ENCODE data around the gene SASH1. TPM values are rescaled to one million over a fixed set of nuclear protein-coding genes. Genes with fewer than 3 reads are reported as not detected.

The SASH1 gene
- total and polyA plus RNA-seq, 2 of the 8 experiments (the other 6 are each of a cell fraction or from before 2014, with no cell fraction given): 6.0 to 20.2 TPM

- DNase-seq (ENCODE audit: low read depth in 1 of 2, low spot score in 2 of 2) (no peak), FAIRE-seq (no peak)
- Histone ChIP-seq H3K56ac (replicated peaks; ENCODE audit: insufficient read length, low read depth, low read length) (no peak overlapping the region), H2BK20ac (ENCODE audit: low read length) (no peak overlapping the region), H3K36me3 (ENCODE audit: control insufficient read depth in 2 of 4, insufficient read depth in 4 of 4, low read length in 3 of 4) (peaks cover 0 to 2% (median 0%) of the 10 kb centered on the region in 4 experiments; a peak in 3 of 8 replicates), H3K9ac (replicated peaks in 1 of 4; ENCODE audit: extremely low read depth in 1 of 4, low read depth in 3 of 4, low read length in 3 of 4) (no peak overlapping the region), H3K18ac (ENCODE audit: extremely low read depth, low read length) (no peak overlapping the region), H3K14ac (ENCODE audit: insufficient read length) (no peak overlapping the region), H2BK12ac (ENCODE audit: low read depth, low read length) (no peak overlapping the region), H3K79me1 (ENCODE audit: low read depth, low read length) (no peaks in the 10 kb centered on the region; the same call in 1 of the 2 replicates), H2AK5ac (ENCODE audit: low read depth, low read length) (no peak overlapping the region), H3K23me2 (ENCODE audit: low read depth, low read length) (no peaks in the 10 kb centered on the region), H3K23ac (ENCODE audit: insufficient read length) (no peak overlapping the region), H4K8ac (ENCODE audit: extremely low read depth, insufficient read depth, low read length) (no peak overlapping the region), H2BK5ac (ENCODE audit: low read depth, low read length) (no peak overlapping the region), H3K27ac (ENCODE audit: low read depth, low read length) (no peak overlapping the region), H3K4me1 (replicated peaks in 1 of 4; ENCODE audit: control insufficient read depth in 3 of 4, insufficient read depth in 4 of 4, low read length in 3 of 4) (peaks cover 0 to 3% (median 0%) of the 10 kb centered on the region in 4 experiments; a peak in 1 of 7 replicates), H3K9me3 (ENCODE audit: insufficient read depth in 2 of 2, low read depth in 1 of 2, low read length in 1 of 2) (no peaks in the 10 kb centered on the region), H2AFZ (ENCODE audit: low read length) (no peak overlapping the region), H4K5ac (ENCODE audit: insufficient read length, low read depth, low read length) (no peak overlapping the region), H3K4me2 (ENCODE audit: insufficient read depth in 1 of 2, low read depth in 2 of 2, low read length in 2 of 2) (no peak overlapping the region), H4K20me1 (replicated peaks in 1 of 2; ENCODE audit: control insufficient read depth in 1 of 2, insufficient read depth in 2 of 2, low read length in 2 of 2) (peaks cover 0 to 2% of the 10 kb centered on the region in 2 experiments), H3K79me2 (ENCODE audit: control insufficient read depth in 1 of 2, insufficient read depth in 2 of 2, low read length in 2 of 2) (0 out of 4 replicates have a peak, but pooled peaks cover 0 to 2% of the 10 kb centered on the region in 2 experiments), H3K4me3 (ENCODE audit: extremely low read depth in 1 of 4, insufficient read depth in 2 of 4, low read depth in 3 of 4, low read length in 4 of 4) (no peak overlapping the region), H3K27me3 (replicated peaks in 1 of 4; ENCODE audit: control insufficient read depth in 3 of 4, extremely low read depth in 1 of 4, insufficient read depth in 3 of 4, low read length in 3 of 4) (no peaks in the 10 kb centered on the region), H2BK120ac (replicated peaks; ENCODE audit: low read depth, low read length) (no peak overlapping the region), H3K4ac (replicated peaks; ENCODE audit: insufficient read length, low read depth, low read length) (no peak overlapping the region), H2BK15ac (ENCODE audit: low read length) (no peak overlapping the region), H4K91ac (replicated peaks; ENCODE audit: insufficient read length, low read length) (no peak overlapping the region)
- POLR2A ChIA-PET (ENCODE audit: partially characterized antibody): no interaction called here
- WGBS, 2 experiments (ENCODE audit: extremely low coverage in 1 of 2, insufficient coverage in 1 of 2, insufficient read length in 1 of 2, insufficient replicate concordance in 2 of 2, low coverage in 1 of 2, low lambda C conversion rate in 2 of 2, missing lambda C conversion rate in 1 of 2): 94% methylated on average over 1 of the region's 2 CpGs; no CpG with 5 or more reads in 1 of the 2 experiments
- CTCF ChIA-PET (ENCODE audit: partially characterized antibody): interaction anchor here (0.8 kb wide), 1 partner anchor 11 kb away, joined by 4 read pairs; no protein-coding TSS in a partner anchor
- no peak for TF ChIP-seq KDM5A (IDR thresholded peaks at IDR 0.05; ENCODE audit: low read length)
- no peak for TF ChIP-seq CBX8 (IDR thresholded peaks at IDR 0.05; ENCODE audit: borderline replicate concordance, low read depth, low read length)
- no peak for TF ChIP-seq KDM4A (IDR thresholded peaks at IDR 0.05; ENCODE audit: low read depth, low read length, severe bottlenecking)
Measured at GRCh38 chr6:148396411-148396810, 53.8 kb downstream of the SASH1 start.

Measured in H1 (cell line).